ENCODE data around the gene MPIG6B. TPM values are rescaled to one million over a fixed set of nuclear protein-coding genes. Genes with fewer than 3 reads are reported as not detected.

MPIG6B gene
- total RNA-seq, 3 donors from 2014 or later = 0.16 TPM; not detected in 2

DNA sequence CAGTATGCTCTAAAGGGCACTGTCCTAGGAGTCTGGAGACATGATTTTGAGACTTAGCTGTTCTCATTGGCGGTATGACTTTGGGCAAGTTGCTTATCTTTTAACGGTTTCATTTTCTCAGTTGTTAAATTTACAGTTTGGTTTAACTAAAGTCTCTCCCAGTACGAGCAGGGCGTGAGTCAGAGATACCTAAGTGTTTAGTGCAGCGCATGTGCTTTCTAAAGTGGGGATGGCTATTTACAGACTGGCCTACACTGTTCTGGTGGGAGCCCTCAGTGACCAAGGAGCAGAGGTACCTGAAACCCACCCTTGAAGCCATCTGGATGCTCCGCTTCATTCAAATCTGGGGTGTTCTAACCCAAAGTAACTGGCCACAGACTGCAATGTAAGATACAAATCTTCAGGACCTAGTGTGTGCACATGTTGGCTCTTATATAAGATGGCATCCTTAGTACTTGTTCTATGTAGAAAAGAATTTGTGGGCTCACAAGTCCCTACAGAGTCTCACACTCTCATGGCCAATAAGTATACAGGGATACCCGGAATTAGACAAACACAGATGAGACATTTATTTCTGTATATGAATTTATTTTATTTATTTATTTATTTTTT lies 27.3 kb downstream of the MPIG6B start:
- H3K36me3 ChIP-seq = no peaks in the 10 kb centered on the region
- H3K4me1 ChIP-seq = no peaks in the 10 kb centered on the region
- H3K4me3 ChIP-seq = no peak overlapping the region
- intact Hi-C loops (cut with DNase I; ENCODE audit: low total_unique reads) = no loop called here
- H3K9me3 ChIP-seq = no peaks in the 10 kb centered on the region
- H3K27me3 ChIP-seq = no peaks in the 10 kb centered on the region
- no peak for DNase-seq (ENCODE audit: low spot score in 2 of 2)
- no peak overlapping the region for H3K27ac ChIP-seq
- TF ChIP-seq POLR2A (IDR thresholded peaks at IDR 0.05) (no peak), POLR2AphosphoS5 (IDR thresholded peaks at IDR 0.05) (no peak), CTCF (IDR thresholded peaks at IDR 0.05) (no peak)

- Histone ChIP-seq H3K4me3 (no peak overlapping the region), H3K36me3 (no peaks in the 10 kb centered on the region), H3K9me3 (no peaks in the 10 kb centered on the region), H3K27ac (no peak overlapping the region), H3K4me1 (no peaks in the 10 kb centered on the region), H3K27me3 (no peaks in the 10 kb centered on the region)
- TF ChIP-seq POLR2AphosphoS5 (IDR thresholded peaks at IDR 0.05) (no peak), POLR2A (IDR thresholded peaks at IDR 0.05) (no peak), CTCF (IDR thresholded peaks at IDR 0.05) (no peak)
- intact Hi-C loops (cut with DNase I; ENCODE audit: low total_unique reads) = no loop called here
- no peak for DNase-seq (ENCODE audit: low spot score in 2 of 2)
Observed at GRCh38 chr6:31752739-31753319, 29.7 kb downstream of the MPIG6B start.

DNA sequence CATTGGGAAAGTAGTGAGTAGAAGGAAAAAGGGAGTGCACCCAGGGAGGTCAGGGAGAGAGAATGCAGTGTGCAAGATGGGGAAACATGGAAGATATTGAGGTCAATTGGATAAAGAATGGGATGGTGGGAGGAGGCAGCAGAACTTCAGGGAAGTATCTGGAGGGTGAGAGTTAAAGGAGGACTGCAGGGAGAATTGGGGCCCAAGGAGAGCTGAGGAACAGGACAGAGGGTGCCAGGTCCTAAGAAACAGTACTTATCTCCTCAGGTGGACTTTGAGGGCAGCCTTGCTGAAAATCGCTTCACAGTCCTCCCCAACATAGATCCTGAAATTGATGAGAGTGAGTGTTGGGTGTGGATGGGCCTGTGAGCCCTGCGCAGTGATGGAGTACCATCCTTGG lies 35.1 kb downstream of the MPIG6B start:
- Histone ChIP-seq H3K27ac (no peak overlapping the region), H3K27me3 (no peaks in the 10 kb centered on the region), H3K36me3 (no peaks in the 10 kb centered on the region), H3K4me1 (no peaks in the 10 kb centered on the region), H3K9me3 (no peaks in the 10 kb centered on the region), H3K4me3 (no peak overlapping the region)
- intact Hi-C loops (cut with DNase I; ENCODE audit: low total_unique reads) = no loop called here
- no peak for DNase-seq (ENCODE audit: low spot score in 2 of 2)
- no peak for TF ChIP-seq POLR2A (IDR thresholded peaks at IDR 0.05)
- no peak for TF ChIP-seq POLR2AphosphoS5 (IDR thresholded peaks at IDR 0.05)
- no peak for TF ChIP-seq CTCF (IDR thresholded peaks at IDR 0.05)

GRCh38 chr6:31760790-31761189 lies 37.6 kb downstream of the MPIG6B start:
- Histone ChIP-seq H3K27ac (no peak overlapping the region), H3K4me3 (no peak overlapping the region), H3K27me3 (no peaks in the 10 kb centered on the region), H3K9me3 (no peaks in the 10 kb centered on the region), H3K4me1 (no peaks in the 10 kb centered on the region), H3K36me3 (no peaks in the 10 kb centered on the region)
- intact Hi-C loops (cut with DNase I; ENCODE audit: low total_unique reads) = loop anchor here (10.0 kb wide), 1 partner anchor 56 kb away; the partner anchor contains the start of genes ABHD16A and LY6G6F
- TF ChIP-seq POLR2A (IDR thresholded peaks at IDR 0.05) (no peak), POLR2AphosphoS5 (IDR thresholded peaks at IDR 0.05) (no peak), CTCF (IDR thresholded peaks at IDR 0.05) (no peak)
- no peak for DNase-seq (ENCODE audit: low spot score in 2 of 2)

GRCh38 chr6:31761343-31761742 lies 38.2 kb downstream of the MPIG6B start:
- DNase-seq (ENCODE audit: low spot score in 2 of 2) = no peak
- H3K9me3 ChIP-seq = no peaks in the 10 kb centered on the region
- H3K27ac ChIP-seq = no peak overlapping the region
- no peak for TF ChIP-seq CTCF (IDR thresholded peaks at IDR 0.05)
- no peak for TF ChIP-seq POLR2A (IDR thresholded peaks at IDR 0.05)
- TF ChIP-seq POLR2AphosphoS5 (IDR thresholded peaks at IDR 0.05) = no peak
- no peaks in the 10 kb centered on the region for H3K36me3 ChIP-seq
- no peaks in the 10 kb centered on the region for H3K4me1 ChIP-seq
- intact Hi-C loops (cut with DNase I; ENCODE audit: low total_unique reads) = loop anchor here (10.0 kb wide), 1 partner anchor 57 kb away; the partner anchor contains the start of genes ABHD16A and LY6G6F
- H3K4me3 ChIP-seq = no peak overlapping the region
- no peaks in the 10 kb centered on the region for H3K27me3 ChIP-seq

Measured in breast epithelium (tissue), 4 donors.